A549 (cell line): ENCODE results near the gene TRIM2. TPM values are rescaled to one million over a fixed set of nuclear protein-coding genes. Genes with fewer than 3 reads are reported as not detected.

ENCODE experiments used
- ATAC-seq, 2 experiments: fragments of 200-7000 bp in 1 of 2; fragments of >200 bp in 1 of 2; cut with Nextera tagmentation in 1 of 2; cut with Tn5 transposase in 1 of 2; 3 replicates each; pipeline versions ENCODE4 v1.8.0 to v1.9.1; 2018 to 2020; ENCODE audit warnings: mild to moderate bottlenecking in 1 of 2, moderate library complexity in 1 of 2
- CTCF ChIA-PET: fragments of 300-600 bp; sonication (Branson Sonifier 250); formaldehyde crosslinking; extraction: SDS; loops from one replicate; lab custom pipeline; 2021; ENCODE audit warnings: antibody characterized with exemption, inconsistent platforms; lab: Yijun Ruan, JAX
- POLR2A ChIA-PET: fragments of 350-600 bp; formaldehyde crosslinking; extraction: SDS; loops from one replicate; lab custom pipeline; 2021; ENCODE audit warnings: antibody characterized with exemption, inconsistent platforms; lab: Yijun Ruan, JAX
- DNase-seq, 2 experiments: peaks; one replicate each; pipeline versions ENCODE4 v3.0.0 to v3.0.0-alpha.2; 2011 to 2016; ENCODE audit warnings: low read depth in 1 of 2, low spot score in 1 of 2
- FAIRE-seq: peaks from 2 replicates; lab custom pipeline; 2011; peaks lifted over from hg19 to GRCh38; lab: Jason Lieb, UNC
- H3K27ac ChIP-seq, 2 experiments: fragments of >200 bp; sonication (Bioruptor Twin); formaldehyde crosslinking; 3 replicates each; pipeline ENCODE4 v1.5.1; 2016 to 2017
- H3K4me1 ChIP-seq: fragments of >200 bp; sonication (Bioruptor Twin); formaldehyde crosslinking; 3 replicates; pipeline ENCODE4 v1.6.1; 2016
- H3K4me2 ChIP-seq: fragments of >200 bp; sonication (Bioruptor Twin); formaldehyde crosslinking; 3 replicates; pipeline ENCODE4 v1.6.1; 2016
- H3K4me3 ChIP-seq: fragments of >200 bp; sonication (Bioruptor Twin); formaldehyde crosslinking; 3 replicates; pipeline ENCODE4 v1.5.1; 2016
- H3K9me3 ChIP-seq: fragments of >200 bp; sonication (Bioruptor Twin); formaldehyde crosslinking; 3 replicates; pipeline ENCODE4 v1.6.1; 2016
- ATOH8 ChIP-seq: fragments of 250-450 bp; sonication (Bioruptor Pico); IDR thresholded peaks from 2 replicates; pipeline ENCODE4 v1.5.0; 2020; ENCODE audit warnings: low read depth, mild to moderate bottlenecking, moderate library complexity
- BHLHE40 ChIP-seq: IDR thresholded peaks from 2 replicates; pipeline ENCODE4 v1.6.1; 2012; ENCODE audit warnings: low read depth, low read length, inconsistent platforms
- CBX2 ChIP-seq: fragments of 200-600 bp; sonication (generic); IDR thresholded peaks from 2 replicates; pipeline ENCODE4 v1.6.1; 2016; ENCODE audit warnings: low read depth, mild to moderate bottlenecking, borderline replicate concordance
- CBX8 ChIP-seq: fragments of 200-600 bp; sonication (generic); IDR thresholded peaks from 2 replicates; pipeline ENCODE4 v1.6.1; 2016
- CEBPB ChIP-seq, 2 experiments: fragments of >200 bp in 1 of 2; sonication (Bioruptor Twin) in 1 of 2; formaldehyde crosslinking in 1 of 2; IDR thresholded peaks; 2 replicates each; pipeline ENCODE4 v1.6.1; 2012 to 2016
- EHF ChIP-seq: fragments of 250-450 bp; sonication (Bioruptor Pico); IDR thresholded peaks from 2 replicates; pipeline ENCODE4 v1.5.0; 2020; ENCODE audit warnings: mild to moderate bottlenecking
- FOSL2 ChIP-seq, 2 experiments: fragments of 450-650 bp in 1 of 2; fragments of >200 bp in 1 of 2; sonication (Bioruptor Twin) in 1 of 2; formaldehyde crosslinking; IDR thresholded peaks; 2 replicates each; pipeline versions ENCODE4 v1.5.0 to v1.6.1; 2016 to 2020; ENCODE audit warnings: mild to moderate bottlenecking in 1 of 2, moderate library complexity in 1 of 2
- HES2 ChIP-seq: fragments of >200 bp; sonication (Bioruptor Twin); formaldehyde crosslinking; IDR thresholded peaks from 2 replicates; pipeline ENCODE4 v1.6.1; 2016
- HOXA7 ChIP-seq: fragments of 250-450 bp; sonication (Bioruptor Pico); IDR thresholded peaks from 2 replicates; pipeline ENCODE4 v1.5.0; 2020; ENCODE audit warnings: mild to moderate bottlenecking, moderate library complexity
- HOXB13 ChIP-seq: fragments of 250-450 bp; sonication (Bioruptor Pico); IDR thresholded peaks from 2 replicates; pipeline ENCODE4 v1.5.0; 2020; ENCODE audit warnings: low read depth, mild to moderate bottlenecking, moderate library complexity
- HOXB5 ChIP-seq: fragments of 250-450 bp; sonication (Bioruptor Pico); IDR thresholded peaks from 2 replicates; pipeline ENCODE4 v1.5.0; 2020; ENCODE audit warnings: mild to moderate bottlenecking, moderate library complexity
- MAFK ChIP-seq: fragments of 450-650 bp; IDR thresholded peaks from 2 replicates; pipeline ENCODE4 v1.6.1; 2014; ENCODE audit not compliant: partially characterized antibody
- MAX ChIP-seq: IDR thresholded peaks from 2 replicates; pipeline ENCODE4 v1.6.1; 2012
- MYC ChIP-seq: IDR thresholded peaks from 2 replicates; pipeline ENCODE4 v1.6.1; 2012; ENCODE audit warnings: mild to moderate bottlenecking, inconsistent platforms, low read length, improper control_type of control experiment, borderline replicate concordance
- NFE2L2 ChIP-seq: fragments of 150-350 bp; conservative IDR thresholded peaks from 2 replicates; pipeline ENCODE4 v1.6.1; 2014; ENCODE audit warnings: low read length
- PHF8 ChIP-seq: fragments of 200-600 bp; sonication (generic); IDR thresholded peaks from 2 replicates; pipeline ENCODE4 v1.6.1; 2016; ENCODE audit warnings: low read depth, mild to moderate bottlenecking, antibody characterized with exemption, moderate library complexity, borderline replicate concordance
- POLR2A ChIP-seq: IDR thresholded peaks from 2 replicates; pipeline ENCODE4 v1.6.1; 2012; ENCODE audit warnings: mild to moderate bottlenecking, low read length
- RAD21 ChIP-seq, 2 experiments: fragments of >200 bp in 1 of 2; sonication (Bioruptor Twin) in 1 of 2; formaldehyde crosslinking in 1 of 2; IDR thresholded peaks in 1 of 2; conservative IDR thresholded peaks in 1 of 2; 2 replicates in 1 of 2; 3 replicates in 1 of 2; pipeline ENCODE4 v1.6.1; 2012 to 2018; ENCODE audit warnings: inconsistent platforms in 1 of 2
- RCOR1 ChIP-seq: fragments of 150-350 bp; IDR thresholded peaks from 2 replicates; pipeline ENCODE4 v1.6.1; 2014; ENCODE audit warnings: antibody characterized with exemption, low read length, low read depth
- SREBF2 ChIP-seq: fragments of 450-650 bp; IDR thresholded peaks from 2 replicates; pipeline ENCODE4 v1.6.1; 2014; ENCODE audit warnings: mild to moderate bottlenecking, moderate library complexity
- TFCP2L1 ChIP-seq: fragments of 250-450 bp; sonication (Bioruptor Pico); IDR thresholded peaks from 2 replicates; pipeline ENCODE4 v1.5.0; 2021; ENCODE audit warnings: mild to moderate bottlenecking
- TP53 ChIP-seq: fragments of 250-450 bp; sonication (Bioruptor Pico); IDR thresholded peaks from 2 replicates; pipeline ENCODE4 v1.5.0; 2021; ENCODE audit warnings: mild to moderate bottlenecking, moderate library complexity
- USF2 ChIP-seq: fragments of 450-650 bp; IDR thresholded peaks from 2 replicates; pipeline ENCODE4 v1.6.1; 2014; ENCODE audit warnings: antibody characterized with exemption
- ZNF302 ChIP-seq: fragments of 250-450 bp; sonication (Bioruptor Pico); IDR thresholded peaks from 2 replicates; pipeline ENCODE4 v1.9.0; 2021; ENCODE audit warnings: inconsistent platforms, mild to moderate bottlenecking, moderate library complexity
- WGBS: methylation state at CpG from one replicate; pipeline ENCODE4 v1.1.6; 2017; ENCODE audit errors: missing lambda C conversion rate; 5-methylcytosine and 5-hydroxymethylcytosine counted together
- polyA plus RNA-seq, 4 experiments: library from polyadenylated mRNA; depleted of rRNA in 3 of 4; stranded (reverse); fragments of >200 nt; fragmentation: RNase III in 1 of 4; extraction: RNeasy Plus Mini Kit Qiagen cat#74134 plus additional on column Dnase treatment in 1 of 4; gene quantifications; 2 replicates in 3 of 4; 3 replicates in 1 of 4; pipeline ENCODE4 v1.2.3, GENCODE V29; 2011 to 2017

The TRIM2 gene
- polyA plus RNA-seq, 2 of the 4 experiments (the other 2 are of a cell fraction), result 0.92 to 1.4 TPM

GRCh38 chr4:153335665-153336064, 131.4 kb downstream of the TRIM2 start:
- no peak for TF ChIP-seq CEBPB (IDR thresholded peaks at IDR 0.05)
- TF ChIP-seq, all 56 proteins: peak for 0
- CTCF ChIA-PET, result interaction anchor here (2.9 kb wide), 1 partner anchor 415 kb away, joined by 8 read pairs; no protein-coding TSS in a partner anchor
- H3K4me1 ChIP-seq, result no peaks in the 10 kb centered on the region
- 47% methylated on average over 4 of the region's 4 CpGs for WGBS
- POLR2A ChIA-PET, result no interaction called here
- DNase-seq (no peak), FAIRE-seq (no peak), ATAC-seq (no peak)
- H3K9me3 ChIP-seq, result no peaks in the 10 kb centered on the region
- no peak overlapping the region for H3K27ac ChIP-seq
- H3K4me3 ChIP-seq, result no peak overlapping the region
- H3K4me2 ChIP-seq, result no peak overlapping the region

- DNase-seq (no peak), FAIRE-seq (no peak), ATAC-seq (no peak)
- no peak overlapping the region for H3K4me3 ChIP-seq
- no peaks in the 10 kb centered on the region for H3K9me3 ChIP-seq
- 64% methylated on average over 4 of the region's 4 CpGs for WGBS
- ChIA-PET CTCF (no interaction called here), POLR2A (no interaction called here)
- no peak for TF ChIP-seq MAFK
- no peak for TF ChIP-seq TFCP2L1 (CRISPR knock-in tag)
- no peak for TF ChIP-seq TP53 (CRISPR knock-in tag)
- no peak for TF ChIP-seq EHF (CRISPR knock-in tag)
- no peak for TF ChIP-seq ATOH8 (CRISPR knock-in tag)
- TF ChIP-seq PHF8, result no peak
- no peak for TF ChIP-seq BHLHE40
- no peak for TF ChIP-seq RAD21 (conservative IDR thresholded peaks at IDR 0.05 in 1 of 2, IDR thresholded peaks at IDR 0.05 in 1 of 2)
- no peak for TF ChIP-seq RCOR1
- no peak for TF ChIP-seq CBX2
- TF ChIP-seq HOXB5 (CRISPR knock-in tag), result no peak
- TF ChIP-seq ZNF302 (CRISPR knock-in tag), result no peak
- TF ChIP-seq HOXA7, result no peak
- peaks cover 7% of the 10 kb centered on the region; the same call in 1 of the 3 replicates for H3K4me1 ChIP-seq
- H3K4me2 ChIP-seq, result no peak overlapping the region
- H3K27ac ChIP-seq, result no peak overlapping the region
Observed at GRCh38 chr4:153337686-153338085, 133.4 kb downstream of the TRIM2 start.

GRCh38 chr4:153341575-153342090, 137.4 kb downstream of the TRIM2 start:
- ChIA-PET CTCF (no interaction called here), POLR2A (no interaction called here)
- TF ChIP-seq USF2 (no peak), SREBF2 (no peak), FOSL2 (IDR thresholded peaks at IDR 0.05) (no peak), FOSL2 (CRISPR knock-in tag; IDR thresholded peaks at IDR 0.05) (0 out of 2 replicates have a peak, but pooled peaks have one; percentile 7)
- Histone ChIP-seq H3K27ac (no peak overlapping the region), H3K4me3 (no peak overlapping the region), H3K4me2 (peak overlapping the region; percentile 28; the same call in 1 of the 3 replicates), H3K4me1 (peaks cover 17% of the 10 kb centered on the region; the same call in 2 of the 3 replicates), H3K9me3 (no peaks in the 10 kb centered on the region)
- ATAC-seq (no peak), DNase-seq (peak in 1 of 2 experiments; percentile 23), FAIRE-seq (no peak)
- WGBS, result 45% methylated on average over 5 of the region's 5 CpGs

- Histone ChIP-seq H3K9me3 (no peaks in the 10 kb centered on the region), H3K27ac (no peak overlapping the region), H3K4me2 (no peak overlapping the region), H3K4me3 (no peak overlapping the region), H3K4me1 (peaks cover 19% of the 10 kb centered on the region; the same call in 2 of the 3 replicates)
- DNase-seq, result no peak
- TF ChIP-seq HOXB13 (CRISPR knock-in tag), result no peak
- no peak for TF ChIP-seq CBX8
- TF ChIP-seq MAX, result no peak
- no peak for TF ChIP-seq NFE2L2
- TF ChIP-seq MYC, result no peak
- TF ChIP-seq HES2, result no peak
- TF ChIP-seq POLR2A, result no peak
- ChIA-PET POLR2A (no interaction called here), CTCF (interaction anchor here (0.6 to 1.5 kb wide), 3 partner anchors 161 to 407 kb away, joined by 3 to 8 read pairs (median 3); no protein-coding TSS in a partner anchor)
- no peak for FAIRE-seq
- 96% methylated on average over 6 of the region's 6 CpGs for WGBS
- no peak for ATAC-seq
Observed at GRCh38 chr4:153342751-153343552, 138.7 kb downstream of the TRIM2 start.
